IMR-90 (cell line): Measurements from ENCODE around the gene ARF1. TPM values are rescaled to one million over a fixed set of nuclear protein-coding genes. Genes with fewer than 3 reads are reported as not detected.
A peak's percentile ranks its signal among the peaks of the same experiment; 100 is the strongest.

Experiments
- ATAC-seq: fragments of 200-7000 bp; cut with Tn5 transposase; 2 replicates; pipeline ENCODE4 v1.9.1; 2020; ENCODE audit warnings: low read depth, mild to moderate bottlenecking, moderate library complexity
- BruUV-seq: library from RNA; stranded (reverse); fragments of 400-500 nt; replicated peaks from 2 replicates; lab custom pipeline; 2021; lab: Mats Ljungman, UMichigan
- CTCF ChIA-PET: fragments of 300-600 bp; formaldehyde crosslinking; extraction: SDS; loops from one replicate; lab custom pipeline; 2021; ENCODE audit warnings: antibody characterized with exemption; lab: Yijun Ruan, JAX
- POLR2A ChIA-PET: fragments of 300-600 bp; sonication (Branson Sonifier 250); formaldehyde crosslinking; loops from one replicate; lab custom pipeline; 2022; ENCODE audit warnings: antibody characterized with exemption; ENCODE audit not compliant: unreplicated experiment; lab: Charles Lee
- DNase-seq: peaks from one replicate; pipeline ENCODE4 v3.0.0; 2013
- H2AFZ ChIP-seq: replicated peaks from 2 replicates; pipeline ENCODE3; 2013; ENCODE audit warnings: low read length, mild to moderate bottlenecking; ENCODE audit not compliant: poor library complexity
- H2AK5ac ChIP-seq: 2 replicates; pipeline ENCODE4 v1.6.1; 2013; ENCODE audit warnings: low read depth, low read length, inconsistent platforms
- H2AK9ac ChIP-seq: replicated peaks from 2 replicates; pipeline ENCODE3; 2013; ENCODE audit warnings: mild to moderate bottlenecking, low read depth, low read length, moderate library complexity; ENCODE audit not compliant: poor library complexity
- H2BK120ac ChIP-seq: 2 replicates; pipeline ENCODE4 v1.6.1; 2013; ENCODE audit warnings: low read depth, low read length, inconsistent platforms
- H2BK15ac ChIP-seq: 3 replicates; pipeline ENCODE4 v1.6.1; 2013; ENCODE audit warnings: low read depth, low read length, inconsistent platforms
- H2BK20ac ChIP-seq: 2 replicates; pipeline ENCODE4 v1.6.1; 2013; ENCODE audit warnings: low read depth, mild to moderate bottlenecking, inconsistent platforms, low read length, moderate library complexity
- H2BK5ac ChIP-seq: 2 replicates; pipeline ENCODE4 v1.6.1; 2013; ENCODE audit warnings: mild to moderate bottlenecking, low read depth, low read length, inconsistent platforms; ENCODE audit not compliant: poor library complexity, severe bottlenecking
- H3K14ac ChIP-seq: replicated peaks from 2 replicates; pipeline ENCODE4 v1.6.1; 2013; ENCODE audit warnings: low read depth, low read length, inconsistent platforms
- H3K18ac ChIP-seq: 2 replicates; pipeline ENCODE4 v1.6.1; 2013; ENCODE audit warnings: low read depth, low read length, control low read depth
- H3K23ac ChIP-seq: 2 replicates; pipeline ENCODE4 v1.6.1; 2013; ENCODE audit warnings: low read depth, low read length, inconsistent platforms
- H3K27ac ChIP-seq: 2 replicates; pipeline ENCODE4 v1.5.1; 2013; ENCODE audit warnings: mild to moderate bottlenecking, control low read depth, low read length; ENCODE audit not compliant: insufficient read depth
- H3K27me3 ChIP-seq: 2 replicates; pipeline ENCODE4 v1.6.1; 2013; ENCODE audit warnings: low read length; ENCODE audit not compliant: control insufficient read depth, insufficient read depth
- H3K36me3 ChIP-seq: 2 replicates; pipeline ENCODE4 v1.6.1; 2013; ENCODE audit warnings: low read length, mixed read lengths; ENCODE audit not compliant: control insufficient read depth, insufficient read depth
- H3K4ac ChIP-seq: 2 replicates; pipeline ENCODE4 v1.6.1; 2013; ENCODE audit warnings: low read depth, low read length, inconsistent platforms
- H3K4me1 ChIP-seq: 2 replicates; pipeline ENCODE4 v1.6.1; 2013; ENCODE audit warnings: low read length, mixed read lengths; ENCODE audit not compliant: control insufficient read depth, insufficient read depth
- H3K4me2 ChIP-seq: 2 replicates; pipeline ENCODE4 v1.6.1; 2013; ENCODE audit warnings: low read depth, mild to moderate bottlenecking, control low read depth, low read length, moderate library complexity
- H3K4me3 ChIP-seq: 2 replicates; pipeline ENCODE4 v1.5.1; 2013; ENCODE audit warnings: low read depth, mild to moderate bottlenecking, control low read depth, low read length, moderate library complexity; ENCODE audit not compliant: insufficient read depth
- H3K56ac ChIP-seq: 2 replicates; pipeline ENCODE4 v1.6.1; 2013; ENCODE audit warnings: low read length, inconsistent platforms; ENCODE audit not compliant: insufficient read depth; ENCODE audit errors: extremely low read depth
- H3K79me1 ChIP-seq, 2 experiments: 2 replicates each; pipeline ENCODE4 v1.6.1; 2013; ENCODE audit warnings: low read length in 2 of 2, inconsistent platforms in 1 of 2, low read depth in 1 of 2
- H3K9ac ChIP-seq: 2 replicates; pipeline ENCODE4 v1.6.1; 2013; ENCODE audit warnings: low read depth, low read length, control low read depth
- H3K9me1 ChIP-seq: 2 replicates; pipeline ENCODE4 v1.6.1; 2013; ENCODE audit warnings: low read length, inconsistent platforms; ENCODE audit not compliant: insufficient read depth
- H3K9me3 ChIP-seq: 2 replicates; pipeline ENCODE4 v1.6.1; 2013; ENCODE audit warnings: low read length; ENCODE audit not compliant: control insufficient read depth, insufficient read depth
- H4K20me1 ChIP-seq: 2 replicates; pipeline ENCODE4 v1.6.1; 2013; ENCODE audit warnings: low read length, inconsistent platforms; ENCODE audit not compliant: insufficient read depth
- H4K5ac ChIP-seq: 2 replicates; pipeline ENCODE4 v1.6.1; 2013; ENCODE audit warnings: mild to moderate bottlenecking, low read depth, low read length, control low read depth
- H4K8ac ChIP-seq, 2 experiments: 2 replicates each; pipeline ENCODE4 v1.6.1; 2013; ENCODE audit warnings: low read depth in 2 of 2, low read length in 2 of 2, control low read depth in 1 of 2, inconsistent platforms in 1 of 2
- H4K91ac ChIP-seq: 2 replicates; pipeline ENCODE4 v1.6.1; 2013; ENCODE audit warnings: low read depth, low read length, inconsistent platforms; ENCODE audit not compliant: insufficient read depth
- CEBPB ChIP-seq: IDR thresholded peaks from 2 replicates; pipeline ENCODE4 v1.6.1; 2012; ENCODE audit warnings: low read depth, low read length, improper control_type of control experiment
- CTCF ChIP-seq: conservative IDR thresholded peaks from 2 replicates; pipeline ENCODE4 v1.5.1; 2012; ENCODE audit warnings: mild to moderate bottlenecking, low read depth, low read length, improper control_type of control experiment
- FOS ChIP-seq: fragments of 150-350 bp; IDR thresholded peaks from 2 replicates; pipeline ENCODE4 v1.6.1; 2016; ENCODE audit warnings: low read depth, low read length
- MAFK ChIP-seq: IDR thresholded peaks from 2 replicates; pipeline ENCODE4 v1.6.1; 2012; ENCODE audit warnings: low read depth, low read length, improper control_type of control experiment
- NFE2L2 ChIP-seq: fragments of 150-350 bp; IDR thresholded peaks from 2 replicates; pipeline ENCODE4 v1.6.1; 2016; ENCODE audit warnings: low read depth, mild to moderate bottlenecking, low read length
- RCOR1 ChIP-seq: IDR thresholded peaks from 2 replicates; pipeline ENCODE4 v1.6.1; 2012; ENCODE audit warnings: mild to moderate bottlenecking, low read length, improper control_type of control experiment; ENCODE audit not compliant: insufficient replicate concordance
- SMC3 ChIP-seq: fragments of 150-350 bp; IDR thresholded peaks from 2 replicates; pipeline ENCODE4 v1.6.1; 2016; ENCODE audit warnings: low read depth, mild to moderate bottlenecking, antibody characterized with exemption, low read length, moderate library complexity
- WGBS, 2 experiments: methylation state at CpG; one replicate each; pipeline versions ENCODE4 v1.1.5 to v1.1.7; 2013; ENCODE audit warnings: missing lambda C conversion rate in 2 of 2; ENCODE audit not compliant: insufficient read length in 1 of 2; ENCODE audit errors: extremely low coverage in 2 of 2; 5-methylcytosine and 5-hydroxymethylcytosine counted together
- dilution Hi-C: fragments of 300-500 bp; cut with HindIII; formaldehyde crosslinking; loops from one replicate; pipeline ENCODE4 v1.14.3; 2018; ENCODE audit warnings: low sequenced_read_pairs; ENCODE audit not compliant: unreplicated experiment
- in situ Hi-C: fragments of 300-500 bp; cut with MboI; formaldehyde crosslinking; loops from 3 replicates; pipeline ENCODE4 v1.14.3; 2019; ENCODE audit warnings: low sequenced_read_pairs, inconsistent platforms, mixed read lengths
- intact Hi-C: fragments of 100-400 bp; cut with micrococcal nuclease; formaldehyde crosslinking; loops from 2 replicates; pipeline ENCODE4 v1.10.0; 2022
- polyA plus RNA-seq, 3 experiments: library from polyadenylated mRNA; depleted of rRNA; stranded (reverse); fragments of >200 nt; gene quantifications; 2 replicates each; pipeline ENCODE4 v1.2.3, GENCODE V29; 2012; ENCODE audit warnings: low replicate concordance in 1 of 3
- total RNA-seq: library from RNA; depleted of rRNA; stranded (reverse); fragments of >200 nt; gene quantifications from 2 replicates; pipeline ENCODE4 v1.2.3, GENCODE V29; 2012
- TF ChIP-seq, protein P1 (sequence below): fragments of 150-350 bp; IDR thresholded peaks from 2 replicates; pipeline ENCODE4 v1.6.1; 2016; ENCODE audit warnings: low read depth, mild to moderate bottlenecking, low read length, moderate library complexity, borderline replicate concordance

The ARF1 gene
- total and polyA plus RNA-seq, 2 of the 4 experiments (the other 2 are of a cell fraction), result 330 to 1,100 TPM

GRCh38 chr1:228097333-228098081 is 15.0 kb downstream of the ARF1 start:
- no peak overlapping the region for H4K91ac ChIP-seq
- peak overlapping the region; percentile 48 for H2AFZ ChIP-seq
- ChIA-PET POLR2A (no interaction called here), CTCF (no interaction called here)
- H3K4me2 ChIP-seq, result no peak overlapping the region
- no peaks in the 10 kb centered on the region for H3K27me3 ChIP-seq
- H4K8ac ChIP-seq, result no peak overlapping the region
- H3K14ac ChIP-seq, result no peak overlapping the region
- no TSS peak for BruUV-seq
- WGBS, 2 experiments, result 98% methylated on average over 7 of the region's 34 CpGs; no CpG with 5 or more reads in 1 of the 2 experiments
- 0 out of 2 replicates have a peak, but pooled peaks cover 5% of the 10 kb centered on the region for H3K4me1 ChIP-seq
- H2BK5ac ChIP-seq, result no peak overlapping the region
- H3K36me3 ChIP-seq, result peaks cover 57% of the 10 kb centered on the region
- peaks cover 94% of the 10 kb centered on the region for H4K20me1 ChIP-seq
- no peak overlapping the region for H3K4me3 ChIP-seq
- H3K18ac ChIP-seq, result no peak overlapping the region
- H3K9me1 ChIP-seq, result peaks cover 19% of the 10 kb centered on the region
- no peak overlapping the region for H3K4ac ChIP-seq
- no peak overlapping the region for H2AK9ac ChIP-seq
- dilution Hi-C loops (no loop called here), intact Hi-C loops (no loop called here), in situ Hi-C loops (no loop called here)
- peaks cover 9% of the 10 kb centered on the region; the same call in 1 of the 2 replicates for H3K9me3 ChIP-seq
- no peak overlapping the region for H2BK15ac ChIP-seq
- H3K23ac ChIP-seq, result no peak overlapping the region
- no peak overlapping the region for H3K9ac ChIP-seq
- no peak for ATAC-seq
- no peak overlapping the region for H3K27ac ChIP-seq
- peaks cover 5 to 62% of the 10 kb centered on the region in 2 experiments; a peak in 3 of 4 replicates for H3K79me1 ChIP-seq
- DNase-seq, result no peak
- no peak for TF ChIP-seq SMC3
- TF ChIP-seq MAFK, result no peak
- TF ChIP-seq, protein P1, sequence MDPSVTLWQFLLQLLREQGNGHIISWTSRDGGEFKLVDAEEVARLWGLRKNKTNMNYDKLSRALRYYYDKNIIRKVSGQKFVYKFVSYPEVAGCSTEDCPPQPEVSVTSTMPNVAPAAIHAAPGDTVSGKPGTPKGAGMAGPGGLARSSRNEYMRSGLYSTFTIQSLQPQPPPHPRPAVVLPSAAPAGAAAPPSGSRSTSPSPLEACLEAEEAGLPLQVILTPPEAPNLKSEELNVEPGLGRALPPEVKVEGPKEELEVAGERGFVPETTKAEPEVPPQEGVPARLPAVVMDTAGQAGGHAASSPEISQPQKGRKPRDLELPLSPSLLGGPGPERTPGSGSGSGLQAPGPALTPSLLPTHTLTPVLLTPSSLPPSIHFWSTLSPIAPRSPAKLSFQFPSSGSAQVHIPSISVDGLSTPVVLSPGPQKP, result no peak
- TF ChIP-seq NFE2L2, result no peak
- no peak for TF ChIP-seq CEBPB
- TF ChIP-seq CTCF, result no peak
- TF ChIP-seq FOS, result no peak
- no peak for TF ChIP-seq RCOR1
- H2AK5ac ChIP-seq, result no peak overlapping the region
- no peak overlapping the region for H3K56ac ChIP-seq
- no peak overlapping the region for H2BK20ac ChIP-seq
- H4K5ac ChIP-seq, result no peak overlapping the region
- no peak overlapping the region for H2BK120ac ChIP-seq
